Inferior parietal cortex (tissue), 1 donor: ENCODE data around the gene C11orf86.

Experiments
- DNase-seq: peaks from one replicate; pipeline ENCODE4 v3.0.0-alpha.2; 2016; ENCODE audit errors: extremely low spot score

The C11orf86 gene

DNA sequence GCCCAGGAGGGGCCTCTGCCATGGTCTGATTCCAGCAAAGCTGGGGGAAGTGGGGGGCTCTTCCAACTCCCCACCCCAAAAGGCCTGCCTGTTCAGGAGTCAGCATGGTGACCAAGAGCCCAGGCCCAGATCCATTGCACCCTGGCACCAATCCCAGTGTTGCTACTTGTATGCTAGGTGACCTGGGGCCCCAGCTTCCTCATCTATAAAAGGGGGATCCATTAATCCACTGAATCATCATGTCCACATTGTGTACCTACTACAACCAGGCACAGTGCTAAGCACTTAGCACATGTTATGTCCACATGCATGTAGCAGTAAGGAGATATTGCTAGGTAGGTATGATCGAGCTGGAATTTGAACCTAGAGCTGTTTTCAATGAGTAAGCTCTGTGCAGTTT, 49.9 kb downstream of the C11orf86 start:
- DNase-seq = no peak

- no peak for DNase-seq
Observed at GRCh38 chr11:67025750-67026149, 50.6 kb downstream of the C11orf86 start.
